ENCODE data around the gene TMEM221. TPM values are rescaled to one million over a fixed set of nuclear protein-coding genes. Genes with fewer than 3 reads are reported as not detected.

TMEM221 gene
- polyA plus RNA-seq, 2 donors: 0.13 to 0.20 TPM

- WGBS, 2 donors: 70 to 77% methylated on average over 17 to 18 of the region's 18 CpGs
- Histone ChIP-seq H3K4me3 (ENCODE audit: low read depth in 1 of 2, low read length in 2 of 2) (no peak overlapping the region), H3K27ac (ENCODE audit: low read depth in 2 of 2, low read length in 1 of 2) (no peak overlapping the region), H3K4me1 (ENCODE audit: control insufficient read depth in 2 of 2, insufficient read depth in 2 of 2, low read length in 1 of 2) (peaks cover 0 to 5% of the 10 kb centered on the region in 2 donors), H3K9me3 (ENCODE audit: control insufficient read depth in 2 of 2, insufficient read depth in 1 of 2, low read depth in 1 of 2, low read length in 1 of 2) (no peaks in the 10 kb centered on the region), H3K27me3 (ENCODE audit: control insufficient read depth in 1 of 2, insufficient read depth in 2 of 2, low read length in 2 of 2) (no peaks in the 10 kb centered on the region), H3K36me3 (ENCODE audit: control insufficient read depth in 2 of 2, insufficient read depth in 2 of 2, low read length in 1 of 2) (peaks cover 0 to 1% of the 10 kb centered on the region in 2 donors)
Observed at GRCh38 chr19:17487284-17488121, 39.0 kb upstream of the TMEM221 start.

GRCh38 chr19:17486545-17487240 lies 38.2 kb upstream of the TMEM221 start:
- no peak overlapping the region for H3K27ac ChIP-seq (ENCODE audit: low read depth in 2 of 2, low read length in 1 of 2)
- WGBS, 2 donors: 96% methylated on average over 57 to 58 of the region's 58 CpGs
- peaks cover 0 to 1% of the 10 kb centered on the region in 2 donors for H3K36me3 ChIP-seq (ENCODE audit: control insufficient read depth in 2 of 2, insufficient read depth in 2 of 2, low read length in 1 of 2)
- H3K9me3 ChIP-seq (ENCODE audit: control insufficient read depth in 2 of 2, insufficient read depth in 1 of 2, low read depth in 1 of 2, low read length in 1 of 2): no peaks in the 10 kb centered on the region
- peaks cover 0 to 5% of the 10 kb centered on the region in 2 donors for H3K4me1 ChIP-seq (ENCODE audit: control insufficient read depth in 2 of 2, insufficient read depth in 2 of 2, low read length in 1 of 2)
- H3K27me3 ChIP-seq (ENCODE audit: control insufficient read depth in 1 of 2, insufficient read depth in 2 of 2, low read length in 2 of 2): no peaks in the 10 kb centered on the region
- no peak overlapping the region for H3K4me3 ChIP-seq (ENCODE audit: low read depth in 1 of 2, low read length in 2 of 2)

- Histone ChIP-seq H3K4me1 (ENCODE audit: control insufficient read depth in 2 of 2, insufficient read depth in 2 of 2, low read length in 1 of 2) (peaks cover 0 to 5% of the 10 kb centered on the region in 2 donors), H3K4me3 (ENCODE audit: low read depth in 1 of 2, low read length in 2 of 2) (no peak overlapping the region), H3K27ac (ENCODE audit: low read depth in 2 of 2, low read length in 1 of 2) (no peak overlapping the region), H3K9me3 (ENCODE audit: control insufficient read depth in 2 of 2, insufficient read depth in 1 of 2, low read depth in 1 of 2, low read length in 1 of 2) (no peaks in the 10 kb centered on the region), H3K27me3 (ENCODE audit: control insufficient read depth in 1 of 2, insufficient read depth in 2 of 2, low read length in 2 of 2) (no peaks in the 10 kb centered on the region), H3K36me3 (ENCODE audit: control insufficient read depth in 2 of 2, insufficient read depth in 2 of 2, low read length in 1 of 2) (peaks cover 0 to 1% of the 10 kb centered on the region in 2 donors)
- WGBS, 2 donors: 88 to 89% methylated on average over 5 to 6 of the region's 6 CpGs
Observed at GRCh38 chr19:17484520-17485185, 36.2 kb upstream of the TMEM221 start.

GRCh38 chr19:17483605-17484002 lies 35.1 kb upstream of the TMEM221 start:
- WGBS, 2 donors: 94 to 95% methylated on average over 10 of the region's 10 CpGs
- Histone ChIP-seq H3K36me3 (ENCODE audit: control insufficient read depth in 2 of 2, insufficient read depth in 2 of 2, low read length in 1 of 2) (peaks cover 0 to 1% of the 10 kb centered on the region in 2 donors), H3K4me3 (ENCODE audit: low read depth in 1 of 2, low read length in 2 of 2) (no peak overlapping the region), H3K27me3 (ENCODE audit: control insufficient read depth in 1 of 2, insufficient read depth in 2 of 2, low read length in 2 of 2) (no peaks in the 10 kb centered on the region), H3K27ac (ENCODE audit: low read depth in 2 of 2, low read length in 1 of 2) (no peak overlapping the region), H3K4me1 (ENCODE audit: control insufficient read depth in 2 of 2, insufficient read depth in 2 of 2, low read length in 1 of 2) (peaks cover 0 to 3% of the 10 kb centered on the region in 2 donors), H3K9me3 (ENCODE audit: control insufficient read depth in 2 of 2, insufficient read depth in 1 of 2, low read depth in 1 of 2, low read length in 1 of 2) (no peaks in the 10 kb centered on the region)

- H3K36me3 ChIP-seq (ENCODE audit: control insufficient read depth in 2 of 2, insufficient read depth in 2 of 2, low read length in 1 of 2): peaks cover 0 to 1% of the 10 kb centered on the region in 2 donors
- H3K27me3 ChIP-seq (ENCODE audit: control insufficient read depth in 1 of 2, insufficient read depth in 2 of 2, low read length in 2 of 2): no peaks in the 10 kb centered on the region
- no peak overlapping the region for H3K4me3 ChIP-seq (ENCODE audit: low read depth in 1 of 2, low read length in 2 of 2)
- H3K9me3 ChIP-seq (ENCODE audit: control insufficient read depth in 2 of 2, insufficient read depth in 1 of 2, low read depth in 1 of 2, low read length in 1 of 2): no peaks in the 10 kb centered on the region
- no peaks in the 10 kb centered on the region for H3K4me1 ChIP-seq (ENCODE audit: control insufficient read depth in 2 of 2, insufficient read depth in 2 of 2, low read length in 1 of 2)
- H3K27ac ChIP-seq (ENCODE audit: low read depth in 2 of 2, low read length in 1 of 2): no peak overlapping the region
- 81 to 83% methylated on average over 3 of the region's 3 CpGs for WGBS, 2 donors
Observed at GRCh38 chr19:17482877-17483604, 34.6 kb upstream of the TMEM221 start.

- H3K4me1 ChIP-seq (ENCODE audit: control insufficient read depth in 2 of 2, insufficient read depth in 2 of 2, low read length in 1 of 2): no peaks in the 10 kb centered on the region
- no peaks in the 10 kb centered on the region for H3K9me3 ChIP-seq (ENCODE audit: control insufficient read depth in 2 of 2, insufficient read depth in 1 of 2, low read depth in 1 of 2, low read length in 1 of 2)
- H3K27me3 ChIP-seq (ENCODE audit: control insufficient read depth in 1 of 2, insufficient read depth in 2 of 2, low read length in 2 of 2): no peaks in the 10 kb centered on the region
- H3K27ac ChIP-seq (ENCODE audit: low read depth in 2 of 2, low read length in 1 of 2): no peak overlapping the region
- WGBS, 2 donors: 86 to 87% methylated on average over 13 of the region's 13 CpGs
- H3K4me3 ChIP-seq (ENCODE audit: low read depth in 1 of 2, low read length in 2 of 2): no peak overlapping the region
- peaks cover 0 to 1% of the 10 kb centered on the region in 2 donors for H3K36me3 ChIP-seq (ENCODE audit: control insufficient read depth in 2 of 2, insufficient read depth in 2 of 2, low read length in 1 of 2)
Observed at GRCh38 chr19:17481986-17482385, 33.5 kb upstream of the TMEM221 start.

GRCh38 chr19:17479325-17479791 lies 30.9 kb upstream of the TMEM221 start:
- Histone ChIP-seq H3K4me1 (ENCODE audit: control insufficient read depth in 2 of 2, insufficient read depth in 2 of 2, low read length in 1 of 2) (no peaks in the 10 kb centered on the region), H3K9me3 (ENCODE audit: control insufficient read depth in 2 of 2, insufficient read depth in 1 of 2, low read depth in 1 of 2, low read length in 1 of 2) (no peaks in the 10 kb centered on the region), H3K27me3 (ENCODE audit: control insufficient read depth in 1 of 2, insufficient read depth in 2 of 2, low read length in 2 of 2) (no peaks in the 10 kb centered on the region), H3K36me3 (ENCODE audit: control insufficient read depth in 2 of 2, insufficient read depth in 2 of 2, low read length in 1 of 2) (no peaks in the 10 kb centered on the region), H3K4me3 (ENCODE audit: low read depth in 1 of 2, low read length in 2 of 2) (no peak overlapping the region), H3K27ac (ENCODE audit: low read depth in 2 of 2, low read length in 1 of 2) (no peak overlapping the region)
- 72 to 73% methylated on average over 6 of the region's 6 CpGs for WGBS, 2 donors

GRCh38 chr19:17475541-17476115 lies 27.2 kb upstream of the TMEM221 start:
- Histone ChIP-seq H3K27ac (ENCODE audit: low read depth in 2 of 2, low read length in 1 of 2) (no peak overlapping the region), H3K4me3 (ENCODE audit: low read depth in 1 of 2, low read length in 2 of 2) (no peak overlapping the region)

More at GRCh38 chr19:17475541-17476115, 27.2 kb upstream of the TMEM221 start:
- H3K36me3 ChIP-seq (ENCODE audit: control insufficient read depth in 2 of 2, insufficient read depth in 2 of 2, low read length in 1 of 2): no peaks in the 10 kb centered on the region
- H3K27me3 ChIP-seq (ENCODE audit: control insufficient read depth in 1 of 2, insufficient read depth in 2 of 2, low read length in 2 of 2): no peaks in the 10 kb centered on the region
- no peaks in the 10 kb centered on the region for H3K9me3 ChIP-seq (ENCODE audit: control insufficient read depth in 2 of 2, insufficient read depth in 1 of 2, low read depth in 1 of 2, low read length in 1 of 2)
- WGBS, 2 donors: 54 to 60% methylated on average over 10 of the region's 10 CpGs
- H3K4me1 ChIP-seq (ENCODE audit: control insufficient read depth in 2 of 2, insufficient read depth in 2 of 2, low read length in 1 of 2): peaks cover 0 to 4% of the 10 kb centered on the region in 2 donors
